ENCODE results near the gene LDLRAP1.

- TF ChIP-seq, protein P1, sequence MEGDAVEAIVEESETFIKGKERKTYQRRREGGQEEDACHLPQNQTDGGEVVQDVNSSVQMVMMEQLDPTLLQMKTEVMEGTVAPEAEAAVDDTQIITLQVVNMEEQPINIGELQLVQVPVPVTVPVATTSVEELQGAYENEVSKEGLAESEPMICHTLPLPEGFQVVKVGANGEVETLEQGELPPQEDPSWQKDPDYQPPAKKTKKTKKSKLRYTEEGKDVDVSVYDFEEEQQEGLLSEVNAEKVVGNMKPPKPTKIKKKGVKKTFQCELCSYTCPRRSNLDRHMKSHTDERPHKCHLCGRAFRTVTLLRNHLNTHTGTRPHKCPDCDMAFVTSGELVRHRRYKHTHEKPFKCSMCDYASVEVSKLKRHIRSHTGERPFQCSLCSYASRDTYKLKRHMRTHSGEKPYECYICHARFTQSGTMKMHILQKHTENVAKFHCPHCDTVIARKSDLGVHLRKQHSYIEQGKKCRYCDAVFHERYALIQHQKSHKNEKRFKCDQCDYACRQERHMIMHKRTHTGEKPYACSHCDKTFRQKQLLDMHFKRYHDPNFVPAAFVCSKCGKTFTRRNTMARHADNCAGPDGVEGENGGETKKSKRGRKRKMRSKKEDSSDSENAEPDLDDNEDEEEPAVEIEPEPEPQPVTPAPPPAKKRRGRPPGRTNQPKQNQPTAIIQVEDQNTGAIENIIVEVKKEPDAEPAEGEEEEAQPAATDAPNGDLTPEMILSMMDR (conservative IDR thresholded peaks at IDR 0.05) = no peak
- TF ChIP-seq EZH2 (IDR thresholded peaks at IDR 0.05; ENCODE audit: low read depth) = no peak
Measured at GRCh38 chr1:25559031-25559430, 15.6 kb downstream of the LDLRAP1 start.

All from PC-9 (cell line).